COLO668 (cell line): ENCODE results near the gene EPN3.
A peak's percentile ranks its signal among the peaks of the same experiment; 100 is the strongest.

Experiments used
- DNase-seq: peaks from one replicate; lab custom pipeline; 2025; ENCODE audit not compliant: unreplicated experiment; lab: John Stamatoyannopoulos, UW

EPN3 gene

DNA sequence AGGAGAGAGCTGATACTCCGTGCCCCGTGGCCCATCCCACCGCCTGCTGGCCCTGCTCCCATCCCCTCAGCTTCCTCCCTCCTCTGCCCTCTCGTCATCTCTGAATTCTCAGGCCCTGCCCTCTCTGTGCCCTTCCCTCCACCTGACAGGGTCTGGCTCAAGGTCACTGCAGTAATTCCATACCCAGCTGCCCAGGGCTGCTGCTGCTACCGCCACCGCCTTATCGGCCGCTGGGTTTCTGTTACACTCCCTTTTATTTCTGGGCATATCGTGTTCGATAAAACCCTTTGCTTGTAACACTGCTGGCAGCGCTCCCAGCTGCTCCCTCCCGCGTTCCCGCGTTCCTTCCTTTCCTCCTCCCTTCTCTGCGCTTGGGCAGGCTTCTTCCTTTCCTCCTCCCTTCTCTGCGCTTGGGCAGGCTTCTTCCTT lies 1.2 kb downstream of the EPN3 start:
- DNase-seq: peak; percentile 9

DNA sequence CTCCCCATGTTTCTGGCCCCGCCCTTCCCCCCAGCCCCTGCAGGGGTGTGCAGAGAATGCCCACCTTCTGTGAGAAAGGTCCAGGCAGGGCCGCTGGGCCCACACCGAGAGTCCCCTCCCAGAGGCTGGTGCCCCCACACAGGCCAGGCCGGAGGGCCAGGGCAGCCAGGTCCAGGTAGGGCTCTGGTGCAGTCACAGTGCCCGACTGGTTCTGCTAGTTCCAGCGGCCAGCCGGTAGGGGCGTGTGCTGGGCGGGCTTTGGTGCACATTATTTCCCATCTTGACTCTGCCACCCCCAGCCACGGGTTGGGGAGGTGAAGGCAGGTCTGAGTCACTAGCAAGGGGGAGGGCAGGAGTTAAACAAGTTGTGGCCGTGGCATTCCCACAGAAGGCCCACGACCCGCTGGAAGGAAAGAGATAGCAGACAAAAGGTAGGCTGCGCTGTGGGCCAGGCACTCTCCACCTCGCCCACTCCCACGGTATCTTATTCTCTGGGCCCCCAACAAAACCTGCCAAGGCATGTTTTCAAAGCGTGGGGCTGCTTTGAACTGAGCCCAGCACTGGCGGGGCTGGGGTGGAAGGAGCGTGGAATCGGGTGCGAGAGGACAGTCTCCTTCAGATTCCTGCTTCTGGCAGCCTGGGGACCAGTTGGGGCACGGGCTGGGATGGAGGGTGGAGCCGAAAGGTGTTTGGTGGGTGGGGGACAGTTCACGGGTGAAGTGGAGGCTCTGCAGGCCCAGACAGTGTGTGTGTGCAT lies 1.9 kb downstream of the EPN3 start:
- peak; percentile 21 for DNase-seq

DNA sequence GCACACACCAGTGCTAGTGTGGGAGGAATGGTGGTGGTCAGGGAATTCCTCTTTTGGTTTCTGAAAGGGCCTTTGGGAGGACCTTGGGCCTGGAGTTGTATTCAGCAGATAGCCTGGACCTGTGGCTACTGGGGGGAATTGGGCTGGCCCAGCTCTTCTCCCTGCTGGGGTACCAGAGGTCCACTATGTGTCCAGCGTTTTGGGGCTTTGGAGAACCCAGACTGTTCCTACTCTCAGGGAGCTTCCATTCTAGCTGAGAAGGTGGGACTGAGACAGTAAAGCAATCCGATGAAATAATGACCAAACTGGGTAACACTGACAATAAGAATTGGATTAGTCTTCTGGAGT lies 2.4 kb downstream of the EPN3 start:
- no peak for DNase-seq

DNA sequence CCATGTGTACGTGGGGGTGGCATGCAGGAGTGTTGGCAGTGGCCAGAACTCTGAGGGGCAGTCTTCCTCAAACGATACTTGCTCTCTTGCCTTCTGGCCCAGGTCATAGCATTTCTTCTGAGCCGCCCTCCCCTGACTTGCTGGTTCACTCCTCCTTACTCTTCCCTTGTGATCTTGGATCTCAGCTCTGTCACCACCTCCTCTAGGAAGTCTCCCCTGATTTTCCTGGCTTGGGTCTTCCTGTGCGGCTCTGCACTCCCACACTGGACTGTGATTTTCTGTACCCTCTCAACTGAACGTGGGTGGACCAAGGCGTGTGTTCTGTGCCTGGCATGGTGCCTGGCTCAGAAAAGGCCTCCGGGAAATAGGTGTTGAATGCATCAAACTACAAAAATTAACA lies 2.9 kb downstream of the EPN3 start:
- DNase-seq: no peak

DNA sequence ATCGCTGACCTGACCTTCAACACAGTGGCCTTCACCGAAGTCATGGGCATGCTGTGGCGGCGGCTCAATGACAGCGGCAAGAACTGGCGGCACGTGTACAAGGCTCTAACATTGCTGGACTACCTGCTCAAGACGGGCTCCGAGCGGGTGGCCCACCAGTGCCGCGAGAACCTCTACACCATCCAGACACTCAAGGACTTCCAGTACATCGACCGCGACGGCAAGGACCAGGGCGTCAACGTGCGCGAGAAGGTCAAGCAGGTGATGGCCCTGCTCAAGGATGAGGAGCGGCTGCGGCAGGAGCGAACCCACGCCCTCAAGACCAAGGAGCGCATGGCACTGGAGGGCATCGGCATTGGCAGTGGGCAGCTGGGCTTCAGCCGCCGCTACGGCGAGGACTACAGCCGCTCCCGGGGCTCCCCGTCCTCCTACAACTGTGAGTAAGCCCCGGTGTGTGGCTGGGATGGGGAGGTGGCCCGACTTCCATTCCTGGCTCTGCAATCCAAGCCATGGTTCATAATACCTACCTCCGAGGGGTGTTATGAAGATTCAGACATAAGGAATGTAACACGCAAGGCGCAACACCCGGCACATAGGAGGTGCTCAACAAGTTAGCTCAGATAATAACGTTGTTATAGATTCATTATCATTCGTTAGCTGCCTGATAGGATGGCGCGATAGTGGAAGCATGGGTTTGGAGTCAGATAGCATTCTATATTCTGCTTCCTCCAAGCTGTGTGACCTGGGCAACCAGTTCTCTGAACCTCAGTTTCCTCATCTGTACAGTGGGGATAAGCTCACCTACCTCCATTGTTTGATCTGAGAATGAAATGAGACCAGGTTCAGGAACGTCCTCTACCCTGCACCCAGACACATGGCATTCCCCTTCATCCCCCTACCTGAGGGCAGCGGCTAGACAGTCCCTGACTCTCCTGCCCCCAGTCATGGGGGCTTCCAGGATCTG lies 4.4 kb downstream of the EPN3 start:
- no peak for DNase-seq

DNA sequence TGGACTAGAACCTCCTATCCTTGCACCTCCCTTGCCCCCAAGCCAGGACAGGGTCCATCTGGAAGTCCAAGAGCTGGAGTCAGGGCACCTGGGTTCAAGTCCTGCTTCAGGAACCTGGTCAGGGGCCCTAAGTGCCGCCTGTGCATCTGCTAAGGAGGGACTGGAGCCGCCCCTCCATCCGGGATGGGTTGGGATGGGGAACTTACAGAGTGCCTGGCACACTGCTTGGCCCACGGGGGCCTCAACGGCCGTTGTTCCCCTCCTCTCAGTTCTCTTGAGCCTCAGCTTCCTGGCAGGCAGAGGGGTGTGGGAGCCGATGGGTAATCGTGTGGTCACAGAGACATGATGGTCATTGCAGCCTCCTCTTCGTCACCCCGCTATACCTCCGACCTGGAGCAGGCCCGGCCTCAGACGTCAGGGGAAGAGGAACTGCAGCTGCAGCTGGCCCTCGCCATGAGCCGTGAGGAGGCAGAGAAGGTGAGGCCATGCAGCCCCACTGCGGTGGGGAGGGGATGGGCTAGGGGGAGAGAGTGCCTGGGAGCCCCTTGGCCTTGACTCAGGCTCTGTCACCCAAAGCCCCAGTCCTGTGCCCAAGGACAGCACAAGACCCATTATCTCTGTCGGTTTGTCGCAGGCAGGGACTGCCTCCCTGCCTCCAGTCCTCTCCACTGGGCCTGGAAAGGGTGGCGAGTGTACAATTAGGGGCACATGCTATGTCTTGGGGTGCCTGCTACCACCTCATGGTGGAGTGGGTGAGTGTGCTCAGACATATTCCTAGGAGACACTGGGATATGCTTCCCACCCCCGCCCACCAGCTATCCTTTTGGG lies 5.4 kb downstream of the EPN3 start:
- no peak for DNase-seq

DNA sequence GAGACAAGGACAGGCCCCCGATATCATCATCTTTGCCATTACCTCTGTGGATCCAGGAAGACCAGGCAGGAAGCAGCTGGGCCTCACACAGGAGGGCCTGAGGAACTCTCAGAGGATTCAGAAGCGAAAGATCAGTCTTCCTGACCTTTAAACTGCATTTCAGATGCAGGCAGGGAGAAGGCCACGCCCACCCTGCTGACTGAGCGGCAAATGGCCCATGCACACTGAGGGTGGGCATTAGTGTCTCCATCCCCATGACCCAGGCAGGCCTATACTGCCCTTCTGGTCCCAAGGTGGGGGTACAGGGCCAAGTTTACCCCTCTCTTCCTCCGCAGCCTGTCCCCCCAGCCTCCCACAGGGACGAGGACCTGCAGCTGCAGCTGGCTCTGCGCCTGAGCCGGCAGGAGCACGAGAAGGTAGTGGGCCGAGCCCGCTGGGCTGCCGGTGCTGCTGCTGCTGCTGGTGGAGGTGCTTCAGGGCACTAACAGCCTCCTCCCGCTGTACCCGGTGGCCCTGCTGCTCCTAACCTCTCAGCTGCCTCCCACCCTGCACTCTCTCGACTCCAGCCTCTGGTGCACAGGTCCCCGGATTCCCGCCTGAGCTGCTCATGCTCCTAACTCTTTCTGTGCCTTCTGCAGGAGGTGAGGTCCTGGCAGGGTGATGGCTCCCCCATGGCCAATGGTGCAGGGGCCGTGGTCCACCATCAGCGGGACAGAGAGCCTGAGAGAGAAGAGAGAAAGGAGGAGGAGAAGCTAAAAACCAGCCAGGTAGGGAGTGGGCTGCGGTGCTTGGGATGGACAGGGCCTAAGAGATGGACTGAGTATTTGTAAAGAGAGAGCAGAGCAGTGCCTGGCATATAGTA lies 6.2 kb downstream of the EPN3 start:
- no peak for DNase-seq

DNA sequence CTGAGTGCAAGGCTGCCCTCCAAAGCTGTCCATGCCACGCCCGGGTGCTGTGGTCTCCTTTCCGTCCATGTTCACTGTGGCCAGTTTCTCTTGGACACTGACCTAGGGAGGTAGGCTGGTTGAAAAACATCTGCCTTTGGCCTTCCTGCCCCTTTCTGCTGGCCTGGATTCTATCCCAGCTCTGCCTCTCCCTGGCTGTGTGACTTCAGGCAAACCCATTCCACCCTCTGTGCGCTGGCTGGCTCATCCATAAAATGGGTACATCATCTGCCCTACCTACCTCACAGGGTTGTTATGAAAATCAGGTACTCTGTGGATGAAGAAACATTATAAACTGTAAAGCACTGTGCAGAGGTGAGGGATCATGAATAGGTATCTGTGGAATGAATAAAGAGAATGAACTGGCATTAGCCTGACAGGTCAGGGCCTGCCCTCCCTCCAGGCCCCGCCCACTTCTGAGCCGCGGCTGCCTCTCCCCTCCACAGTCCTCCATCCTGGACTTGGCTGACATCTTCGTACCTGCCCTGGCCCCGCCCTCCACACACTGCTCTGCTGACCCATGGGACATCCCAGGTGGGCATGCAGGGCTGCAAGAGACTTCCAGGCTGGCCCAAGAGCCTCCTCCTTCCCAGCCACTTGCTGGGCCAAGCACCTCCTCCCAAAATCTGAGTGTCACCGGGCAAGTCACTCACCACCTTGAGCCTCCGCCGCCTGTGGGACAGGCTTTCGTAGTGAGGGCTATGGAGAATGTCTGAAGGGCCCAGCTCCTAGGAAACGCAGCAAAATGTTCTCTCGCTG lies 7.4 kb downstream of the EPN3 start:
- DNase-seq: peak; percentile 13

DNA sequence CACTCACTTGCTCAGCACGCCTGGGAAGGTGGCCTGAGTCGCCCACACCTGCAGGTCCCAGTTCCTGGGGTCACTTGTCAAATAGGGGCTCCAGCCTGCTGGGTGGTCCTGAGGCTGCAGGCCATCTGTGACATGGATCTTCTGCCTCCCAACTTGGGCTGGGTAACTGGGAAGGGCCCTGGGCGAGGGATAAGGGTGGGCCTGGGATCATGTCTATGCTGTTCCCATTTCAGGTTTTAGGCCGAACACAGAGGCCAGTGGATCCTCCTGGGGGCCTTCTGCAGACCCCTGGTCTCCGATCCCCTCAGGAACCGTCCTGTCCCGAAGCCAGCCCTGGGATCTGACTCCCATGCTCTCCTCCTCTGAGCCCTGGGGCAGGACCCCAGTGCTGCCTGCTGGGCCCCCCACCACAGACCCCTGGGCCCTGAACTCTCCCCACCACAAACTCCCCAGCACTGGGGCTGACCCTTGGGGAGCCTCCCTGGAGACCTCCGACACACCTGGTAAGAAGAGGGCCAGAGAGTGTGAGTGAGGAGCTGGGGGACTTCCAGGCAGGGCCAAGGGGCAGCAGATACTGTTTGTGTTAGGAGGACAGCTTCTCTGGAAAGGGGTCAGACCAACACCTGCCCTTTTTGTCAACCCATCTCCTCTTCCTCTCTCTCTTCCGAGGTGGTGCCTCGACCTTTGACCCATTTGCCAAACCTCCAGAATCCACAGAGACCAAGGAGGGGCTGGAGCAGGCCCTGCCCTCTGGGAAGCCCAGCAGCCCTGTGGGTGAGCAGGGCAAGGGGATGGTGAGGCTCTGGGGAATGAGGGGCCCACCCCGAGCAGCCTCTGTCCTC lies 8.2 kb downstream of the EPN3 start:
- DNase-seq: no peak

DNA sequence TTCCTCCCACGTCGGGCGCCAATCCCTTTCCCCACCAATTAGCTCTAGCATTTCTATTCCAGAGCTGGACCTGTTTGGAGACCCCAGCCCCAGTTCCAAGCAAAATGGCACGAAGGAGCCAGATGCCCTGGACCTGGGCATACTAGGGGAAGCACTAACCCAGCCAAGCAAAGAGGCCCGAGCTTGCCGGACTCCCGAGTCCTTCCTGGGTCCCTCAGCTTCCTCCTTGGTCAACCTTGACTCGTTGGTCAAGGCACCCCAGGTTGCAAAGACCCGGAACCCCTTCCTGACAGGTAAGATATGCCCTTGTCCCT lies 8.8 kb downstream of the EPN3 start:
- DNase-seq: no peak

DNA sequence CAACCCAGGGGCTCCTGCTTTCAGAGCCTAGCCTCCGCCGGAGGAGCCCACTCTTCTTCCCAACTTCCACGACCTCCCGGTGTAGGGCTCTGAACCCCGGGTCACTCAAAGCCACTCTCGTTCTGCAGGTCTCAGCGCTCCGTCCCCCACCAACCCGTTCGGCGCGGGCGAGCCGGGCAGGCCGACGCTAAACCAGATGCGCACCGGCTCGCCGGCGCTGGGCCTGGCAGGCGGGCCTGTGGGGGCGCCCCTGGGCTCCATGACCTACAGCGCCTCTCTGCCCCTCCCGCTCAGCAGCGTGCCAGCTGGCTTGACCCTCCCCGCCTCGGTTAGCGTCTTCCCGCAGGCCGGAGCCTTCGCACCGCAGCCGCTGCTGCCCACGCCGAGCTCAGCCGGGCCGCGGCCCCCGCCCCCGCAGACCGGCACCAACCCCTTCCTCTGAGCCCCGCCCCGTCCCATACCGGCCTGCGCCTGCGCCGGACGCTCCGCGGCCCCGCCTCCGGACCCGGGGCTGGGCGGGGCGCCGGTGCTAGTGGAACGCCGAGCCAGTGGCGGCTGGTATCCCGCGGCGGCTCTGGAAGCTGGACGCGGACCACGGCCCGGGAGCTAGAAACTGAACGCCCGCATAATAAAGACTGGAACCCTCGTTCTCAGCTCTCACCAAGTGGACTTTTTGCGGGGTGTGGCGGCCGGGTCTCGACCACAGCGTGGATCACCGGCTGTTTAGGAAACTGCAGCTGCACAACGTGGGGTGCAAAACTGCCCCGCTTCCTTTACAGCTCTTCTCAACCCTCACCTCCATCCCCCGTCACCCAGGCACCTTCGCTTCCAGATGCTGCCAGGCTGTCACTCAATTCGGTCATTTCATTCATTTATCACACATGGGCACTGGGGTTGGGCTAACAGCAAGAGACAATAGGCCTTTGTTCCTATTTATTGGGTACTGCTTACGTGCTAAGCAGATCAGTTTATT lies 9.5 kb downstream of the EPN3 start:
- DNase-seq: peak; percentile 73

DNA sequence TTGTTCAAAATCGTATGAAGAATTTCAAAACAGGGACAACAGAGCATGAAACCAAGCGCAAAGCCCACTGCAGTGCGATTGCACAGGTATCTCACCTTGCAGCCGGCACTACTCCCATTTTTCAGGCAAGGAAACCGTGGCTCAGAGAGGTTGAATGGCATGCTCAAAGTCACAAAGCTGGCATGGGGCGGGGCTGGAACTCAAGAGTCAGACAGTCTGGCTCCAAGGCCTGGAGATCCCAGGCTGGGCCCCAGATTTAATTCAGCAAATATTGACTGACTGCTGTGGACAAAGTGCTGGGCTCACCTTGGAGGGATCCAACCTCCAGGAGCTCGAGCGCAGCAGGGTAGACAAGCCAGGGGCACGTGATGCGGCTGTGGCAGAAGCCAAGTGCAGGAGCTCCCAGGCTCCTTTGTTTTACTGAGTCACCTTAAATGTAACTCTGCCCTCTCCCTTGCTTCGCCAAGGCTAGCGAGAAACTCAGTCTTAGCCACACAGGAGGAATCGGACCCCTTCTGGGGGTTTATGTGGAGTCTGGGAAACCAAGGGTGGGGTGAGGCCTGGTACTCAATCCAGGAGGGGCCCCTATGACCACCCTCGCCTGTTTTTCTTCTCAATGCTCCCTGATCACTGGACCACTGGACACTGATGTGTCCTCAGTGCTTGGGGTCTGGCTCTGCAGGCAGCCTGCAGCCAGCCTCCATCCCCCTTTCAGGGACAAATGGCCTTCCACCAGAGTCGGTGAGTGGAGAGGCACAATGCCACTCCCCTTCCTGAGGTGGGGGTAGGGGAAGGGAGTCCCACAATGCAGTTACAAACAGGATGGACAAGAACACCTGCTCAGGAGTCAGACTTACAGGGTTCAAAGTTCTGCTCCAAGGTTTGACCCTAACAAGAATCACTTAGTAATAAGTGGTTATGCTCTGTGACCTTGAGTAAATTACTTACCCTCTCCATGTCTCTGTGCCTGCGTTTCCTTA lies 10.6 kb downstream of the EPN3 start:
- DNase-seq: peak; percentile 9

DNA sequence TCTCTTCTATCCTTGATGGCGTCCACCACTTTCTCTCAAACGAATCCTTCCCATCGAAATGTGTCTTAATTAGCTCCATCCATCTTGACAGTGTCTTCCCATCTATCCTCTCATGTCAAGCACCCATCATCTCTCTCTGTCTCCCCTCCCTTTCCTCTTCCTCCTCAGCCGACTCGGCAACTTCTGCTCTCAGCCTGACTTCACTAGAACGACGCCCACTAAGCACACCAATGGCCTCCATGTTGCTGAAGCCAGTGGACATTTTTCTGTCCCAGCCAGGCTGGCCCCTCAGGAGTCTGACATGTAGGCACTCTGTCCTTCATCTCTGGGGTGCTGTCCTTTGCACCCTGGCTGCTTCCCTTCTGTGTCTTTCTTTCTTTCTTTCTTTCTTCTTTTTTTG lies 12.0 kb downstream of the EPN3 start:
- DNase-seq: no peak

DNA sequence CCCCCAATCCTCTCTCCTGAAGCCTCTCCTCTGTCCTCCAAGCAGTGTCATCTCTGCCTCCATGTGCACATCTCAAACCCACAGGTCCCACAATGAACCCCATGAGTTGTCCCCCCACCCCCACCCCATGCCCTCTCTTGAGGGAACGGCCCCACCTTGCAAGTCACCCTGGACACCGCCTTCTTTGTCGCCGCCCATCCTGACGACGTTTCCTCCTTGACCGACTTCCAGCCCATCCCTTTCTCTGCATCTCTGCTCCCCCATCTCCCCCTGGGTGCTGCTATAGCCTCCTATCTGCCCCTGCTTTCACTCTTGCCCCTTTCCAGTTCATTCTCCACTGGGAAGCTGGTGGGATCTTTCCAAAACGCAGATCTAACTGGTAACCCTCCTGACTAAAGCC lies 12.8 kb downstream of the EPN3 start:
- DNase-seq: no peak

DNA sequence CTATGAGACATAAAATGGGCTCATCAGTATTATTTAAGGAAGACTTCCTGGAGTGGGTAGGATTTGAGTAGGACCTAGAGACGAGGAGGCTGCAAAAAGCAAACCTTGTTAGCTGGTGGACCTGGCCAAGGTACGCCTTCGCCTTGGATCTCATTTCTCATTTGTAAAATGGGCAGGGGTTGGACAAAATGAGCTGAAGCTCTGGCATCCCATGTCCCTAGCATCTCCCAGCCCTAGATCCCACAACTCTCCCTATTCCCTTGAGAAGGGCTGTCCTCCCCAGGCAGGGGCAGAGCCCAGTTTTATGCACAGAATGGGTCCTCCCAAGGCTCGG lies 14.1 kb downstream of the EPN3 start:
- no peak for DNase-seq

DNA sequence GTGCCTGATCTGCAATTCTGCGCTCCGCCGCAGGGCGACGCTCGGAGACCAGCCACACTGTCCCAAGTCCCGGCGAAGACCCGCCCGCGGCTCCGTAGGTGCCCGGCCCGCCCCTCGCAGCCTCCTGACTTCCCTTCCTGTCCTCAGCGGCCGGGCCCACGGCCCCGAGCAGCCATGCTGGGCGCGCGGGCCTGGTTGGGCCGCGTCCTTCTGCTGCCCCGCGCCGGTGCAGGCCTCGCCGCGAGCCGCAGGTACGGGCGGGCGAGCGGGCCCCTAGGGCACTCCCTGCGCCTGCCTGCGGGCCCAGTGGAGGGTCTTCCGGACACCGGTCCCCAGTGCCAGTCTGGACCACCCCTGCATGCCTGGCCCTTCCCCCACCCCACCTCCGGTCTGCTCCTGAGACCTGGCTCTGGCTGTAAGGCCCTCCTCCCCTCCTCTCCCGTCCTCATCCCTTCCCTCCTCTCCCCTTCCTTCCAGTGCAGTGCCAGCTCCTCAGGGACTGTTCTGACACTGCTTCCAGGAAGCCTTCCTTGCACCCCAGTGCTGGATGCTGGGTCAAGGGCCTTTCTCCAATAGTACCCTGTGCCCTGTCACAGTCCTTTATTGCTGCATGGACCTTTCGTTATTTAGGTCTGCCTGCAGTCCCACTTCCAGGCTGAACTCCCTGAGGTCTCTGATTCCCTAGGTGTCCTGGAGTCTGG lies 14.7 kb downstream of the EPN3 start, which contains the start of gene SPATA20:
SPATA20 (plus strand) TSS at position 140 of the 701 bp plus-strand sequence; CDS start at position 175, 35 bp downstream.
- peak; percentile 88 for DNase-seq
